Erythroblast (primary cell): ENCODE measurements around the gene MACROD2.
"Not testable (repeated sequence)": the region's sequence is repeated elsewhere in the genome, so short reads cannot be mapped to it uniquely, and the experiment has no call there.

Experiments
- DNase-seq, 2 experiments: peaks; one replicate each; lab custom pipeline; 2025; lab: John Stamatoyannopoulos, UW
- GATA1 ChIP-seq: IDR thresholded peaks from 2 replicates; pipeline ENCODE4 v1.6.1; 2011; ENCODE audit warnings: low read depth, mild to moderate bottlenecking, control low read depth, low read length, moderate library complexity
- POLR2A ChIP-seq: IDR thresholded peaks from 2 replicates; pipeline ENCODE4 v1.6.1; 2011; ENCODE audit warnings: mild to moderate bottlenecking, low read length

MACROD2 gene

DNA sequence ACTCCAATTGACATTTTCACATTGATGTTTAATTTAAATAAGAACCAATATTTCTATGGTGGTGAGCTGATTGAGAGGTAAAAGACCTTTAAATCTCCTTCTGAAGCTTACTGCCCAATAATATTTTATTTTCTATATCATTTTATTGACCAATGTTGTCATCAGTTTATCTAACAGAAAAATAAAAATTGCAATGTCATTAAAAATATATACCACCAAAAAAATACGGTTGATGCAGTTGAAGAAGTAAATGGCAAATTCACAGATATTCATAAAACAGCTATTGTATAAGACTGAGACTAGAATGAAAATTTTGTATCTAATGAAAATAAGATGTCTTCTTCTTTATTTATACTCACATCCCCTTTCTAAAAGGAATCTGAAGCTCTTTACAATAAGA lies 1375.1 kb downstream of the MACROD2 start:
- TF ChIP-seq POLR2A (no peak), GATA1 (no peak)
- DNase-seq, result no peak

DNA sequence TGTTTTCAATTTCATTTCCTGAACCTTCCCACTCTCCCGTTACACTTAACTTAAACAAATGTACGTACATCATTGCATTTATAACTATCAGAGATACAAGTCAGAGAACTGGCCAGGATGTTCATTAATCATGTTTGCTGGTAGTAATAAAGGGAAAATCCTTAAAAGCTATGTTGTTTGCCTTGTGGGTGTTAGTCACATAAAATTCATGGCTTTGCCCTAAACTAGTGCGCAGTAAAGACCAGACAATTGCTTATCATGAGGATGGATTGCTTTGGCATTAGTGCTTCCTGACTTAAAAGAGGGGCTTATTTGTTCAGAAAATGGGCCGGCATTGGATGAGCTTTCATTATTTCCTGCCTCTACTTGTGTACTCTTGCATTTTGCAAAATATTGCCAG lies 1379.4 kb downstream of the MACROD2 start:
- no peak for DNase-seq
- TF ChIP-seq GATA1, result no peak
- TF ChIP-seq POLR2A, result no peak

DNA sequence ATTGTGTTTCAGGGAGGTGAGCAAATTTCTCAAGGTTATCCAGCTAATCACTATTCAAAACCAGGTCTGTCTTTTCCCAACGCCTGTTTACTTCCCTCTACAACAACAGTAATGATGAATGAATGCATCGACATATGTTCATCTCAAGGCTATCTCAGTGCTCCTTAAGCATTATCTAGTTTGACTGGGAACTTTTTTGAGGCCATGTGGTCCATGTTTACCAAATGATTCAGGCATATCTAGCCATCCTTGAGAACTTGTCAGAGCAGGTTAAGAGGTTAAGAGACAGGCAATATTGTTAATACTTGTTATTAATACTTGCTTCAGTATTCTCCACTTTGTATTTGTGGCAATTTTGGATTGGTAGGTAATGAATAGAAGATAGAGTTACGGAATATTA lies 1380.5 kb downstream of the MACROD2 start:
- TF ChIP-seq POLR2A (no peak), GATA1 (no peak)
- no peak for DNase-seq

DNA sequence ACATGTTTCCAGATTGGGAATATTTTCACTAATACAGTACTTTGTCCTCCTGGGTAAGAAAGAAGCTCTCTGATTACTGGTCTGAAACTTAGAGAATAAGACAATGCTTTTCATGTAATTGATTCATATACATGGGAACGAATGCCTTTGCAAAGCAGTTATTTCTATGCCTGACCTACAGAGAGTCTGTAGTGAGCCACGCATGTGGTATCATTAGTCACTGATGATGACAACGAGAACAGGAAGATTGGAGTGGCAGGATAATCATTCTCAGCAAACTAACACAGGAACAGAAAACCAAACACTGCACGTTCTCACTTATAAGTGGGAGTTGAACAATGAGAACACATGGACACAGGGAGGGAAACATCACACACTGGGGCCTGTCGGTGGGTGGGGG lies 1382.3 kb downstream of the MACROD2 start:
- not testable (repeated sequence) for DNase-seq

DNA sequence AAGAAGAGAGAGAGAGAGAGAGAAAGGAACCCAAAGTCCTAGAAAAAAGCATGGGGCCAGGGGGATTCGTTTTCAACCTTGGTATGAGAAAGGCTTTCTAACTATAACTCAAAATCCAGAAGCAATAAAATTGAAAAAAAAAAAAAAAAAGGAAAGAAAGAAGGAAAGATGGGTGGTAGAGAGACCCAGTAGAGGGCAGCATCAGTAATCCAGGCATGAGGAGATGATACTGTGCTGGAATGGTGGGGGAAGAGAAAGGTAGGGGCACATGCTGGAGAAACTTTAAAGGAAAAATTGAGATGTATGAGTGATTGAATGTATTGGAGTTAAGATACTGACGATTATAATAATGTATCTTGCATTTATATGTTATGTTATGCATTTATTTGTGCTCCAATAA lies 1382.8 kb downstream of the MACROD2 start:
- no peak for DNase-seq
- no peak for TF ChIP-seq POLR2A
- TF ChIP-seq GATA1, result no peak

DNA sequence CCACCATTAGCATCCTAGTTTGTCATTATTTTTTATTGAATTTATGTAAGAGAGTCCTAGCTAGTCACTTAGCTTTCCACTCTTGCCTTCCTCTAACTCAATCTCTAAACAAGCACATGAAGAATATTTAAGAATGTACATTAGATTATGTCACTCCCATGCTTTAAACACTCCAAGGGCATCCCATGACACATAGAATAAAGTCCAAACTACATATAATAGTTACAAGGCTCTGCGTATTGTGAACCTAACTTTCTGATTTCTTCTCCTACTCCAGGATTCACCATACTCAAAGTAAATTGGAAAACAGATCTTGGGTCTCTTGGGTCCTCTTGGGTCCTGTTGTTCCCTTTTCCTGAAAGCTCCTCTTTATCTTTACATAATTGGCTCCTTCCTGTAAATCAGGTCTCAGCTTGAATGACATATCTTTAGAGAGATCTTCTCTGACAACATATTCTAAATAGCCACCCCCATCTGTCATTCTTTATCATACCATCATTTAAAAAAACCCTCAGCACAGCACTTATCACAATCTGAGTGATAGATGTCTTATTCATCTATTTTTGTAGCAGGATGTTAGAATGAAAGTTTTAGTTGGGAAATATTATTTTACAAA lies 1384.5 kb downstream of the MACROD2 start:
- TF ChIP-seq GATA1 (no peak), POLR2A (no peak)
- no peak for DNase-seq

DNA sequence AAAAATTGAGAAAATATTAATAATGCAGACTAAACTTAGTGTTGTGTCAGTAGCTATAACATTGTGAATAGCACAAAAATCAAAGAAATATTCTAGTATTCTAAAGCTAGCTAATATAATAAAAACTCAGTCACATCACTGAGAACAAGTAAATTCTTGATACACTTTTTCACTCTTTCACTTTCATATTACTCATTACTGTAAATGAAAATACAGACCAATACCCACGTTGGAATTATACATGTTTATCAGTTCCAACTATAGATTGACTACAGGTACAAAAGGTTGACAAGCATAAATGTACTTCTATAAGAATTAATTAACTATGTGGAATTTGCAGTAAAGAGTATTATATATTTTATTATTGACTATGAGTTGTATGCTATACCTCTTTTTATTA lies 1385.5 kb downstream of the MACROD2 start:
- TF ChIP-seq POLR2A, result no peak
- no peak for TF ChIP-seq GATA1
- no peak for DNase-seq

DNA sequence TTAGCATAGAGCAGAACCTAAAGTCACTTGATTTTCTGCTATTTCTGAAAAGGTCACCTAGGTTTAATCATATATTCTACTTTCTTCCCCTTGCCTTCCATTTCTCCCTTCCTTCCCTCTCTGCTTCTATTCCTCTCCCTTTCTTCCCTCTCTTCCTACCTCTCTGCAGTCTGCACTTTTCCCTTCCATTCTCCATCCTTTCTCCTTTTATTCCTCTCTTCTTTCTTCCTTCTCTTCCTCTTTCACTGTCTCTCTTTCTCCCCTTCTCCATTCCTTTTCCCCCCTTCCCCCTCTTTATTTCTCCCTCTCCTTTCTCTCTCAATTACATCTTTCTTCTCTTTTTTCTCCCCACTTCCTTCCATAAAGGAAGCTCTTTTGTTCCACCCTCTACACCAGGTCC lies 1391.9 kb downstream of the MACROD2 start:
- TF ChIP-seq GATA1, result no peak
- TF ChIP-seq POLR2A, result no peak
- no peak for DNase-seq

DNA sequence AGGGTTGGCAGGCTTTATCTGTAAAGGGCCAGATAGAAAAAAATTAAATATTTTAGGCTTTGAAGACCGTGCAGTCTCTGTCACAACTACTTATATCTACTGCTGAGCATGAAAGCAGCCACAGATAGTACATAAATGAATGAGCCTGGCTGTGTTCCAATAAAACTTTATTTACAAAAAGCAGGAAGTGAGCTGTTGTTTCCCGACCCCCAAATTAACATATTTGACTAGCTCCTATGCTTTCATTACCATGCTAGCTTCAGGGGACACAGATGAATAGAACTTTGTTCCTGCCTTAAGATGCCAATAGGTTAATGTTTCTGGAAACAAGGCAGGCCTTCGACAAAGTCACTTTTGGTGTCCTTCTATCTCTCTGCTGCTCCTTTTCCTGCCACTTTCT lies 1400.1 kb downstream of the MACROD2 start:
- DNase-seq, result no peak
- TF ChIP-seq POLR2A (no peak), GATA1 (no peak)

DNA sequence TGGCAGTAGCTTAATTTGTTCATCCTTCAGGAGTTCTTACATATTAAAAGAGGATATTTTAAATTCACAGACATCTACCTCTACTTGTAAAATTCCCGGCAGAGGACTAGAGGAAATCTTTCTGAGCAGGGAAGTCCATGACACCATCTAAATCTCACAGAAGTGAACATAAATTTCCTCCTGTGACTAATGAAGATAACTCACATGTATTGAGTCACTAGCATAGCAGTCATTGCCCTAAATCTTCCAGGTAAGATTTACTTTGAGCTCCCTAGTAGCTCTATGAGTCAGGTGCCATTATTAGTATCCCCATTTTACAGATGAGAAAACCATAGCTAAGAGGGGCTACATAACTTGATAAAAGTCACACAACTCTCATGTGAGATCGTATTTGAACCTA lies 1400.7 kb downstream of the MACROD2 start:
- no peak for DNase-seq
- TF ChIP-seq GATA1, result no peak
- TF ChIP-seq POLR2A, result no peak

DNA sequence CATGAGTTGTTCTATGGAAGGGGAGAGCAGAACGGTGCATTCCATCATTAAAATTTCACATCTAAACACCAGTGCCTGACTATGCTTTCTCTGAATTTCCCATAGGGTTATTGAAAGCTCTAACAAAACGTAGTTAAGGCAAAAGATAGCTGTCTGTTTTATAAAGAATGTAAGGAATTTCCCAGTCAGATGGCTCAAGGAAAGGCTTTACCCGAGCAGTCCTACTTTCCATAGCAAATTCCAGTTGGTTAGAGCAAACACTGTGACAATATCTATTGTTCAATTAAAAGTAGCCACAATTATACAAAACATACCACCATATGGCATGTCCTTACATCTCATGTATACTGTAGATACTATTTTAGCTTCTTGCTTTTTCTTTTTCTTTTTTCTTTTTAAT lies 1401.6 kb downstream of the MACROD2 start:
- no peak for TF ChIP-seq GATA1
- DNase-seq, result no peak

DNA sequence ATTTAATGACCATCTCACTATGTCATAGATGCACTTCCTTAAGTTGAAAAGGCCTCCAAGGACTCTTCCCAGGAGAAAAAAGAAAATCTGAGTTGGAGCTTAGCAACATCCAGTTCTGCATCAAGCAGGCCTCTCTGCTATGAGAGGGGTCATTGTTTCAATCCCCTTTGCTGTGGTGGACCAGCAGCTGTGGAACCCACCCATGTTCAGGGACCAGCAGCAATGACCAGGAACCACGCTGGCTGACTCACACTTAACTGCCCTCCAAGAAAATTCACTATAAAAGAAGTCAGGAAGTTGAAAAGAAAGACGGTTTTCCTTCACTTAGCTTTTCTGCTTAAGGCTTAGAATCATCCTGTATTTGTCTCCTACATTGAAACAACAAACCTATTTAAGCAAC lies 1404.5 kb downstream of the MACROD2 start:
- no peak for DNase-seq
- TF ChIP-seq GATA1 (no peak), POLR2A (no peak)

DNA sequence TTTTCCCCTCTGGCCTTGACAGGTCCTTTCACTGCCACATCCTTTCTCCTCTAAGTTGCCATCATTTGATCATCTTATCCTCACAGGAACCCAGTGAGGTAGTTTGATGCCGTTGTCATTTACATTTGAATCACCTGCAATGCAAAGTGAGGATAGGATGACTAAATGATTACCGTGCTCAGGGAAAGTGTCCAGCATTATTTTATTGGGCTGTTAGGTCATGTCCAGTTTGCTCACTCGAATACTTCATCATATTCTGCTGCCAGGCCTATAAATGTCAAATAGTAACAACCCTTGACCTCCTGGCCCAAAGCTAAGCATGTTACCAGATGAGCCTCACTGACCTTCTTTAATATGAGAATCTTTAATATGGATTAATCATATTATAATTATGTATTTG lies 1410.8 kb downstream of the MACROD2 start:
- TF ChIP-seq GATA1 (no peak), POLR2A (no peak)
- DNase-seq, result no peak

DNA sequence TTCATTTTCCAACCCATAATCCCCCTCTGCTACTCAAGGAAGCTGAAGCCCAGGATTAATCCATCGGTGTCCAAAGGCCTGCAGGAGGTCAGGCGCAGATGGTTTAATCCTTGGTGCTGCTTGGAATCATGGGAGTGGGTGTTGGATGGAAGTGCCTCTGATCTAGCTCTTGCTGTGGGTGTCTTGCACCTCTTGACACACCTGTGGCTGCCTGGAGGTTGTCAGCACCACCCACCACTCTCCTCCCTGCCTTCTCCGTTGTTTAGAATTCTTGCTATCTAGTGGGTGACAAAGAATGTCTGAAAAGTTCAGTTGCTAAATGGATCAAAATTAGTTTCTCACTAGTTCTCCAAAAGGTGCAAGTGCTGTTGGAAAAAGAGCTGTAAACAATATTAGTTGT lies 1416.5 kb downstream of the MACROD2 start:
- DNase-seq, result no peak
- no peak for TF ChIP-seq GATA1
- TF ChIP-seq POLR2A, result no peak

DNA sequence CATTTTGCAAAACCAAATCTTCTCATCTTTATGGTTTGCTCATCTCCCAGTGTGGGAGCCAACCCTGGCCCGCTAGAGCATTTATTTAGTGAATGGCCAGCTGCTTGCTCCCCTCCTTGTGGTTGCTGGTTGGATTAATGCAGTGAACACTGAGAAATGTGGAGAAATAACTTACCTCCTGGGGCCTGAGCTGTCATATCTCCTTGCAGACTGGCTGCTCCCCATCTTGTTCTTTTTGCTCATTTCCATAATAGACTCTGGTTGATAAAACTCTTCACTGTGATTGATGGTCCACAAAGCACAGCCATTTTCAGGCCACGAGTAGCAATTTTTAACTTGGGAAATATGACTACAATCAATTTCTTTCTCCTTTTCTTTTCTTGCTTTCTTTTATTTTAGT lies 1420.6 kb downstream of the MACROD2 start:
- no peak for DNase-seq
- no peak for TF ChIP-seq GATA1
- no peak for TF ChIP-seq POLR2A

DNA sequence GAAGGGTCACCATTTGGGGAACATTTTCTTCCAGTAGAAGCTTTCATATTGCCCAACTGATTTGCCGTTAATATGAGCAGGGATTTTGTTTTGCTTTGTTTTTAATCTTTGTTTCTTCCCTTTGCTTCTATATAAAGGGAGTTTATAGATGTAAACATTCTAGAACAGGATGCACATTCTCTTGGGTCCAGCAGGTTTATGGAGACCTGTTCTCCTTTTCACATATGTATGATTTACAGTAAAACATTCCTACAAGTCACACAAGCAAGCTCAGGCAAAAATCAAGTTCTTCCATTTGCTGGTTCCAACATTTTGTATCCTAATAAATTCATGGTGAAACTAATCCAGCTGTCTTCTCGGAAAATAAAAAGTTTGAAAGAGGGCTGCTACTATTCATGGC lies 1424.5 kb downstream of the MACROD2 start:
- TF ChIP-seq POLR2A (no peak), GATA1 (no peak)

DNA sequence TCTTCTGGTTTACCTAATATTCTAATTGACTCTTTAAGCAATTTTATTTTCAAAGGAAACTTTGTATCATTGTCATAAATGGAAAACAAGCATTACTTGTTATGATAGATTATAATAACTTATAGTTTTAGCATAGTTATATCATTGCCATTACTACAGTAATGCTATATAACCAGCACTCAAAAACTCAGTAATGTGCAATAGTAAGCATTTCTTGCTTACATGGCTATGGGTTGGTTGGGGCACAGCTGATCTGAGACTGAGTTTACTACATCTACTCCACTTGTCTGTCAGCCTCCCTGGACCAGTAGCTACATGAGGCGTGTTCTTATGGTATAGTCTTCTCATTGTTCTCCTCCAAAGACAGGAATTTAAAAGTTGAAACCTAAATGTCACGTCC lies 1427.7 kb downstream of the MACROD2 start:
- TF ChIP-seq GATA1 (no peak), POLR2A (no peak)
- no peak for DNase-seq

More for the DNA sequence above, 1424.5 kb downstream of the MACROD2 start:
- no peak for DNase-seq

DNA sequence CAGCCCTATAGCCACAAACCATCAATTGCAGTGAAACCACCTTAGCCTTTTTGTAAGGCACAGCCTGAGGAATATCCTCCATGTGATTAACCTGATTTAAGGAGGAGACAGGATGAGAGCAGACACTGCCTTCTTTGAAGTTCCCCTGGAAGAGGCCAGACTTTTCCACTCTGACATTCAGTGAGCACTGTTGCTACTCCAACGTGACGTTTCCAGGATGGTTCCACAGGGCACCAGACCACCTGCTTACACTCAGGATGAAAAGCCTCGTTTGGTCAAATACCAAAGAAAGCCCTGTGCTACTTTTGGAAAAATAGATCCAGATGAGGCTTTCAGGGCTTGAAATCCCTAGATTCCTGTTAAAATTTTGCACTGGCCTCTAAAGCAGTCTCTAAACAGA lies 1444.2 kb downstream of the MACROD2 start:
- no peak for DNase-seq
- TF ChIP-seq GATA1, result no peak
- no peak for TF ChIP-seq POLR2A
